PC-9 (cell line): ENCODE data around the gene SLC4A9. TPM values are rescaled to one million over a fixed set of nuclear protein-coding genes. Genes with fewer than 3 reads are reported as not detected.

Experiments
- BruUV-seq: library from RNA; stranded (reverse); fragments of 400-500 nt; replicated peaks from 2 replicates; lab custom pipeline; 2021; lab: Mats Ljungman, UMichigan
- CTCF ChIA-PET: fragments of 300-600 bp; sonication (Branson Sonifier 250); formaldehyde crosslinking; loops from one replicate; lab custom pipeline; 2022; ENCODE audit warnings: antibody characterized with exemption; lab: Charles Lee
- POLR2A ChIA-PET: fragments of 300-600 bp; sonication (Branson Sonifier 250); formaldehyde crosslinking; loops from one replicate; lab custom pipeline; 2022; ENCODE audit warnings: antibody characterized with exemption; ENCODE audit not compliant: unreplicated experiment; lab: Charles Lee
- DNase-seq, 2 experiments: peaks; one replicate each; pipeline versions ENCODE4 v3.0.0 to v3.0.0-alpha.2; 2015 to 2022; ENCODE audit warnings: mixed read lengths in 1 of 2
- H2AFZ ChIP-seq: fragments of 200-600 bp; sonication (generic); 2 replicates; pipeline ENCODE4 v1.8.1; 2017; ENCODE audit warnings: antibody characterized with exemption
- H3F3A ChIP-seq: fragments of 200-600 bp; sonication (generic); 2 replicates; pipeline ENCODE4 v1.8.1; 2017; ENCODE audit warnings: antibody characterized with exemption, mild to moderate bottlenecking, low read depth; ENCODE audit not compliant: insufficient read depth
- H3K27ac ChIP-seq: fragments of 200-600 bp; sonication (generic); 2 replicates; pipeline ENCODE4 v1.6.1; 2016; ENCODE audit warnings: mixed run types
- H3K27me3 ChIP-seq: fragments of 200-600 bp; sonication (generic); 2 replicates; pipeline ENCODE4 v1.6.1; 2016; ENCODE audit warnings: low read depth, mixed run types; ENCODE audit not compliant: insufficient read depth
- H3K36me3 ChIP-seq: fragments of 200-600 bp; sonication (generic); 2 replicates; pipeline ENCODE4 v1.6.1; 2016; ENCODE audit warnings: low read depth, mixed run types
- H3K4me1 ChIP-seq: fragments of 200-600 bp; sonication (generic); replicated peaks from 2 replicates; pipeline ENCODE4 v1.6.1; 2016; ENCODE audit warnings: mixed run types; ENCODE audit not compliant: insufficient read depth
- H3K4me2 ChIP-seq: fragments of 200-600 bp; sonication (generic); 2 replicates; pipeline ENCODE4 v1.6.1; 2017; ENCODE audit warnings: mixed run types
- H3K4me3 ChIP-seq: fragments of 200-600 bp; sonication (generic); 2 replicates; pipeline ENCODE4 v1.6.1; 2016; ENCODE audit warnings: mixed run types
- H3K79me2 ChIP-seq: fragments of 200-600 bp; sonication (generic); 2 replicates; pipeline ENCODE4 v1.6.1; 2017; ENCODE audit warnings: low read depth, mixed run types
- H3K9me2 ChIP-seq: fragments of 200-600 bp; sonication (generic); 2 replicates; pipeline ENCODE4 v1.8.1; 2017; ENCODE audit warnings: mild to moderate bottlenecking; ENCODE audit not compliant: insufficient read depth
- H3K9me3 ChIP-seq: fragments of 200-600 bp; sonication (generic); 2 replicates; pipeline ENCODE4 v1.8.1; 2016; ENCODE audit warnings: low read depth; ENCODE audit not compliant: insufficient read depth
- H4K20me1 ChIP-seq: fragments of 200-600 bp; sonication (generic); 2 replicates; pipeline ENCODE4 v1.8.1; 2017; ENCODE audit not compliant: insufficient read depth
- CTCF ChIP-seq: fragments of 200-600 bp; sonication (generic); conservative IDR thresholded peaks from 2 replicates; pipeline ENCODE4 v1.6.1; 2017; ENCODE audit warnings: mixed run types, antibody characterized with exemption, mild to moderate bottlenecking, moderate library complexity
- EZH2 ChIP-seq: fragments of 200-600 bp; sonication (generic); IDR thresholded peaks from 2 replicates; pipeline ENCODE4 v1.8.0; 2017; ENCODE audit warnings: antibody characterized with exemption, low read depth
- intact Hi-C: fragments of 100-400 bp; cut with micrococcal nuclease; formaldehyde crosslinking; loops from one replicate; pipeline ENCODE4 v1.10.0; 2022; ENCODE audit not compliant: unreplicated experiment
- total RNA-seq: library from RNA; stranded (reverse); gene quantifications from 2 replicates; pipeline ENCODE4 v1.2.3, GENCODE V29; 2021

The SLC4A9 gene
- total RNA-seq, 1 experiment from 2014 or later: 0.20 TPM

GRCh38 chr5:140398379-140398811 is 38.4 kb downstream of the SLC4A9 start:
- CTCF ChIA-PET: no interaction called here
- Histone ChIP-seq H3K4me2 (peak overlapping the region; percentile 82), H3F3A (peaks cover 28% of the 10 kb centered on the region), H3K27ac (peak overlapping the region; percentile 83), H3K4me3 (no peak overlapping the region), H4K20me1 (peaks cover 6% of the 10 kb centered on the region), H3K4me1 (peaks cover 30% of the 10 kb centered on the region), H3K9me3 (no peaks in the 10 kb centered on the region), H3K36me3 (no peaks in the 10 kb centered on the region), H2AFZ (no peak overlapping the region), H3K27me3 (no peaks in the 10 kb centered on the region), H3K9me2 (no peaks in the 10 kb centered on the region), H3K79me2 (peaks cover 32% of the 10 kb centered on the region)
- no peak for TF ChIP-seq EZH2
- TF ChIP-seq CTCF: no peak
- intact Hi-C loops: no loop called here
- POLR2A ChIA-PET: no interaction called here
- no TSS peak for BruUV-seq
- DNase-seq: peak in 1 of 2 experiments; percentile 94

GRCh38 chr5:140399979-140400729 is 40.2 kb downstream of the SLC4A9 start:
- Histone ChIP-seq H3K4me2 (peak overlapping the region; percentile 82), H4K20me1 (peaks cover 23% of the 10 kb centered on the region), H3K9me2 (no peaks in the 10 kb centered on the region), H2AFZ (peak overlapping the region; percentile 79), H3K27me3 (no peaks in the 10 kb centered on the region), H3K4me1 (peaks cover 37% of the 10 kb centered on the region), H3K9me3 (no peaks in the 10 kb centered on the region), H3F3A (peaks cover 28% of the 10 kb centered on the region), H3K36me3 (no peaks in the 10 kb centered on the region), H3K79me2 (peaks cover 50% of the 10 kb centered on the region), H3K27ac (peak overlapping the region; percentile 83), H3K4me3 (peak overlapping the region; percentile 63)
- BruUV-seq: no TSS peak
- ChIA-PET POLR2A (interaction anchor here (0.5 to 1.1 kb wide), 2 partner anchors 174 to 248 kb away, joined by 6 to 9 read pairs; partner anchors contain the start of gene IK), CTCF (interaction anchor here (0.5 to 0.7 kb wide), 2 partner anchors 145 to 326 kb away, joined by 4 to 6 read pairs; no protein-coding TSS in a partner anchor)
- intact Hi-C loops: loop anchor here (2.0 kb wide), 2 partner anchors 247 to 319 kb away; partner anchors contain the start of genes IK and NDUFA2
- no peak for DNase-seq
- TF ChIP-seq CTCF: no peak
- no peak for TF ChIP-seq EZH2

GRCh38 chr5:140400730-140401361 is 40.9 kb downstream of the SLC4A9 start:
- peaks cover 57% of the 10 kb centered on the region for H3K79me2 ChIP-seq

More at GRCh38 chr5:140400730-140401361, 40.9 kb downstream of the SLC4A9 start:
- no peaks in the 10 kb centered on the region for H3K27me3 ChIP-seq
- peak overlapping the region; percentile 82 for H3K4me2 ChIP-seq
- DNase-seq: peak; percentile 95 to 96
- TF ChIP-seq EZH2: no peak
- TF ChIP-seq CTCF: no peak
- peak overlapping the region; percentile 79 for H2AFZ ChIP-seq
- H3K4me3 ChIP-seq: peak overlapping the region; percentile 63
- H3F3A ChIP-seq: peaks cover 28% of the 10 kb centered on the region
- intact Hi-C loops: loop anchor here (2.0 kb wide), 2 partner anchors 246 to 318 kb away; partner anchors contain the start of genes IK and NDUFA2
- ChIA-PET POLR2A (interaction anchor here (0.5 to 1.1 kb wide), 4 partner anchors 10 to 318 kb away, joined by 3 to 10 read pairs (median 8); partner anchors contain the start of gene IK), CTCF (interaction anchor here (0.5 kb wide), 1 partner anchor 144 kb away, joined by 6 read pairs; no protein-coding TSS in a partner anchor)
- H3K4me1 ChIP-seq: peaks cover 37% of the 10 kb centered on the region
- TSS peak; percentile 60 for BruUV-seq
- H3K36me3 ChIP-seq: no peaks in the 10 kb centered on the region
- H3K27ac ChIP-seq: peak overlapping the region; percentile 83
- H4K20me1 ChIP-seq: peaks cover 30% of the 10 kb centered on the region
- H3K9me3 ChIP-seq: no peaks in the 10 kb centered on the region
- no peaks in the 10 kb centered on the region for H3K9me2 ChIP-seq
